Measurements from ENCODE around the gene INSYN2B.
A peak's percentile ranks its signal among the peaks of the same experiment; 100 is the strongest.

INSYN2B gene

GRCh38 chr5:169980418-169981053, at the start of gene INSYN2B:
TSS of gene INSYN2B (minus strand) at chr5:169980495. CDS start at chr5:169883898, 96,597 bp downstream.
- peak; percentile 59 for DNase-seq

GRCh38 chr5:170028124-170028523, 47.8 kb upstream of the INSYN2B start:
- DNase-seq = no peak

GRCh38 chr5:170025853-170026252, 45.6 kb upstream of the INSYN2B start:
- DNase-seq = no peak

GRCh38 chr5:170021506-170021905, 41.2 kb upstream of the INSYN2B start:
- no peak for DNase-seq

GRCh38 chr5:170020423-170020822, 40.1 kb upstream of the INSYN2B start:
- DNase-seq = no peak

- no peak for DNase-seq
Observed at GRCh38 chr5:170012622-170013021, 32.3 kb upstream of the INSYN2B start.

- no peak for DNase-seq
Observed at GRCh38 chr5:170011751-170012150, 31.5 kb upstream of the INSYN2B start.

GRCh38 chr5:170010595-170010994, 30.3 kb upstream of the INSYN2B start:
- DNase-seq = no peak

- no peak for DNase-seq
Observed at GRCh38 chr5:170008376-170008775, 28.1 kb upstream of the INSYN2B start.

GRCh38 chr5:170006021-170006420, 25.7 kb upstream of the INSYN2B start:
- DNase-seq = no peak

- DNase-seq = no peak
Observed at GRCh38 chr5:170000155-170000554, 19.9 kb upstream of the INSYN2B start.

- no peak for DNase-seq
Observed at GRCh38 chr5:169999621-170000020, 19.3 kb upstream of the INSYN2B start.

- no peak for DNase-seq
Observed at GRCh38 chr5:169997798-169998197, 17.5 kb upstream of the INSYN2B start.

GRCh38 chr5:169993485-169993790, 13.1 kb upstream of the INSYN2B start:
- DNase-seq = no peak

- DNase-seq = no peak
Observed at GRCh38 chr5:169992789-169993484, 12.6 kb upstream of the INSYN2B start.

- no peak for DNase-seq
Observed at GRCh38 chr5:169991115-169991869, 11.0 kb upstream of the INSYN2B start.

- no peak for DNase-seq
Observed at GRCh38 chr5:169989365-169989764, 9.1 kb upstream of the INSYN2B start.

- no peak for DNase-seq
Observed at GRCh38 chr5:169988947-169989346, 8.7 kb upstream of the INSYN2B start.

GRCh38 chr5:169988206-169988605, 7.9 kb upstream of the INSYN2B start:
- no peak for DNase-seq

- no peak for DNase-seq
Observed at GRCh38 chr5:169979871-169980270, 424 bp downstream of the INSYN2B start.

GRCh38 chr5:169978714-169979113, 1.6 kb downstream of the INSYN2B start:
- no peak for DNase-seq

- no peak for DNase-seq
Observed at GRCh38 chr5:169974121-169974770, 6.0 kb downstream of the INSYN2B start.

- no peak for DNase-seq
Observed at GRCh38 chr5:169973056-169973455, 7.2 kb downstream of the INSYN2B start.

GRCh38 chr5:169971780-169972179, 8.5 kb downstream of the INSYN2B start:
- DNase-seq = no peak

Measured in NCI-H774 (cell line).